KMS-11 (cell line): Measurements from ENCODE around the gene SPCS1.
A peak's percentile ranks its signal among the peaks of the same experiment; 100 is the strongest.

Source experiments
- H2AFZ ChIP-seq: fragments of 200-600 bp; sonication (generic); 2 replicates; pipeline ENCODE4 v1.6.1; 2016; ENCODE audit warnings: antibody characterized with exemption, mixed run types, low read depth
- H3K27ac ChIP-seq: fragments of 200-600 bp; sonication (generic); 2 replicates; pipeline ENCODE4 v1.6.1; 2016; ENCODE audit warnings: mild to moderate bottlenecking, mixed run types
- H3K27me3 ChIP-seq: fragments of 200-600 bp; sonication (generic); 2 replicates; pipeline ENCODE4 v1.6.1; 2017; ENCODE audit warnings: mild to moderate bottlenecking, low read depth, mixed run types, moderate library complexity; ENCODE audit not compliant: insufficient read depth
- H3K36me3 ChIP-seq: fragments of 200-600 bp; sonication (generic); 2 replicates; pipeline ENCODE4 v1.6.1; 2017; ENCODE audit warnings: mild to moderate bottlenecking, mixed run types; ENCODE audit not compliant: insufficient read depth
- H3K4me1 ChIP-seq: fragments of 200-600 bp; sonication (generic); 2 replicates; pipeline ENCODE4 v1.6.1; 2016; ENCODE audit warnings: mild to moderate bottlenecking, low read depth, mixed run types; ENCODE audit not compliant: poor library complexity, severe bottlenecking
- H3K4me2 ChIP-seq: fragments of 200-600 bp; sonication (generic); 2 replicates; pipeline ENCODE4 v1.7.0; 2016; ENCODE audit warnings: mild to moderate bottlenecking, mixed run types
- H3K4me3 ChIP-seq: fragments of 200-600 bp; sonication (generic); IDR thresholded peaks from 2 replicates; pipeline ENCODE4 v1.6.1; 2017; ENCODE audit warnings: low read depth, low read length, mixed read lengths; ENCODE audit not compliant: insufficient read depth
- H3K79me2 ChIP-seq: fragments of 200-600 bp; sonication (generic); 2 replicates; pipeline ENCODE4 v1.6.1; 2016; ENCODE audit warnings: low read depth, mixed run types; ENCODE audit not compliant: insufficient read depth
- H3K9ac ChIP-seq: fragments of 200-600 bp; sonication (generic); 2 replicates; pipeline ENCODE4 v1.6.1; 2016; ENCODE audit warnings: mild to moderate bottlenecking, mixed run types
- H4K20me1 ChIP-seq: fragments of 200-600 bp; sonication (generic); 2 replicates; pipeline ENCODE4 v1.6.1; 2016; ENCODE audit warnings: mild to moderate bottlenecking, mixed run types; ENCODE audit not compliant: insufficient read depth
- TF ChIP-seq, protein P1 (sequence below): fragments of 200-600 bp; sonication (generic); conservative IDR thresholded peaks from 2 replicates; pipeline ENCODE4 v1.6.1; 2017; ENCODE audit warnings: low read depth, mild to moderate bottlenecking, antibody characterized with exemption, low read length, moderate library complexity, mixed read lengths

The SPCS1 gene

DNA sequence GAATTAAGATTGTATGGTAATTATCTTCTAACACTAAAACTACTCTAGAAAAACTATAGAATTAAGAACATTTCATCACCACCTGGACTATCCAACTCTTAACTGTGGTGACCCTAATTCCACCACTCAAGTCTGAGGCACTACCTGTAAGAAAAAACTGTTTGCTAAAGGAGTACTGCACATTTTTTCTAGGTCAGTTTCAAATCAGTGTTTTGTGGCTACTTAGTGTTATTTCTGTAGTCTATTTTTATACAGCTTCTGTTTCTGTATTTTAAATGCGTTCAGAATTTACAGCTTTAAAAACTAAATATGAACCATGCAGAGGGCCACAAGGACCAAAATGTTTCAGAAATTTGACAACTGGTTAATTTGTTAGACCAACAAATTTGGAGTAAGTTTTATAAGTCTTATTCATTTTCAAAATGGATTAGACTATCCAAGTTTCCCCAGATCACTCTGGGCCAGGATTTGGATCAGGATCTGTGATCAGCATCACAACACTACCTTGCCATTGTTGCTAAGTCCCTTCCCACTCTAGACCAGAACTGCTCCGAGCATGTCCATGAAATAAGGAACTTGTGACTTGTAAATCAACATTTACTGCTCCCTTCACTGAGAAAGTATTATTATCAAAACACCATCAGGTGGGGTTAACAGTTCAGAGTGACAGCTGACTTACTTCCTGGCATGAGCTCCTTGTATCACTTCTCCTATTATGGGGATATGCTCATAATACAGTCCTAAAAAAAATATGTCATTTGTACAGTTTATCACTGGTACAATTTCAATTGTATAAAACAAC, 8.9 kb upstream of the SPCS1 start:
- no peaks in the 10 kb centered on the region; the same call in 1 of the 2 replicates for H3K36me3 ChIP-seq

DNA sequence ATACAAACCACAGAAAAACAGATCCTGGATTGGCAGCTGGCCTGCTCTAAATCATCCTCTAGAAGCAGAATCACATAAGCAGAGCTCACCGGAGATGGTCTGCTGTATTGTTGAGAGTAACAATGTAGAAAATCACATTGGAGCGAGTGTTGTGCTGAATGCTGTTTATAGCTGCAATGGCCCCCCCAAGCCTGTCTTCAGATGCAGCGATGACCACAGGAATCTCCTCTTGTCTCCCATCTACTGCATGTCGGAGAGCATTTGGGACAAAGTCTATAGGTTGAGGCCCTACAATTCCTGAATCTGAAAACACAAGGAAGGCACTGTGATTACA, 8.3 kb upstream of the SPCS1 start:
- H2AFZ ChIP-seq, result no peak overlapping the region
- H3K27me3 ChIP-seq, result no peaks in the 10 kb centered on the region
- no peak overlapping the region for H3K4me2 ChIP-seq
- no peak overlapping the region; the same call in 1 of the 2 replicates for H3K27ac ChIP-seq
- H3K4me3 ChIP-seq, result no peak overlapping the region
- peaks cover 54% of the 10 kb centered on the region for H3K4me1 ChIP-seq
- H3K9ac ChIP-seq, result no peak overlapping the region
- H3K36me3 ChIP-seq, result no peaks in the 10 kb centered on the region; the same call in 1 of the 2 replicates
- H4K20me1 ChIP-seq, result no peaks in the 10 kb centered on the region
- H3K79me2 ChIP-seq, result peaks cover 17% of the 10 kb centered on the region; the same call in 1 of the 2 replicates
- TF ChIP-seq, protein P1, sequence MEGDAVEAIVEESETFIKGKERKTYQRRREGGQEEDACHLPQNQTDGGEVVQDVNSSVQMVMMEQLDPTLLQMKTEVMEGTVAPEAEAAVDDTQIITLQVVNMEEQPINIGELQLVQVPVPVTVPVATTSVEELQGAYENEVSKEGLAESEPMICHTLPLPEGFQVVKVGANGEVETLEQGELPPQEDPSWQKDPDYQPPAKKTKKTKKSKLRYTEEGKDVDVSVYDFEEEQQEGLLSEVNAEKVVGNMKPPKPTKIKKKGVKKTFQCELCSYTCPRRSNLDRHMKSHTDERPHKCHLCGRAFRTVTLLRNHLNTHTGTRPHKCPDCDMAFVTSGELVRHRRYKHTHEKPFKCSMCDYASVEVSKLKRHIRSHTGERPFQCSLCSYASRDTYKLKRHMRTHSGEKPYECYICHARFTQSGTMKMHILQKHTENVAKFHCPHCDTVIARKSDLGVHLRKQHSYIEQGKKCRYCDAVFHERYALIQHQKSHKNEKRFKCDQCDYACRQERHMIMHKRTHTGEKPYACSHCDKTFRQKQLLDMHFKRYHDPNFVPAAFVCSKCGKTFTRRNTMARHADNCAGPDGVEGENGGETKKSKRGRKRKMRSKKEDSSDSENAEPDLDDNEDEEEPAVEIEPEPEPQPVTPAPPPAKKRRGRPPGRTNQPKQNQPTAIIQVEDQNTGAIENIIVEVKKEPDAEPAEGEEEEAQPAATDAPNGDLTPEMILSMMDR, result no peak

More for the DNA sequence above, 8.9 kb upstream of the SPCS1 start:
- Histone ChIP-seq H3K27ac (peak overlapping the region; percentile 35), H2AFZ (no peak overlapping the region), H3K9ac (no peak overlapping the region), H3K27me3 (no peaks in the 10 kb centered on the region), H3K79me2 (peaks cover 12% of the 10 kb centered on the region; the same call in 1 of the 2 replicates), H3K4me3 (no peak overlapping the region), H3K4me2 (peak overlapping the region; percentile 44), H3K4me1 (peaks cover 59% of the 10 kb centered on the region), H4K20me1 (no peaks in the 10 kb centered on the region)
- TF ChIP-seq, protein P1, result no peak

DNA sequence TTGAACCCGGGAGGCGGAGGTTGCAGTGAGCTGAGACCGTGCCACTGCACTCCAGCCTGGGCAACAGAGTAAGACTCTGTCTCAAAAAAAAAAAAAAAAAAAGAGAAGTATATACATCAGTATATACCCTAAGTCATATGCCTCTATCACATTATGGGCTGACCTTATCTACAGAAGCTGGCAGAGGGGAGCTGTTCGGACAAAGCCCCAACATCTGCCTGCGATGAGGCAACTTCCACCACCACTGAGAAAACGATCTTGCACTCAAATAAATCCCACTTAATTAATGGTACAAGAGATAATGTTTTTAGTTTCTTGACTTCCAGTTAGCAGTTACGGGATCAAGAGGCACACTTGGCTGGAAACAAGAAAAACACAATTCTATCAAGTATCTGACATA, 2.6 kb upstream of the SPCS1 start:
- H3K4me1 ChIP-seq, result peaks cover 15% of the 10 kb centered on the region
- no peak overlapping the region for H3K9ac ChIP-seq
- H3K27ac ChIP-seq, result no peak overlapping the region
- no peaks in the 10 kb centered on the region for H3K36me3 ChIP-seq
- H3K4me3 ChIP-seq, result no peak overlapping the region
- TF ChIP-seq, protein P1, result no peak
- H4K20me1 ChIP-seq, result no peaks in the 10 kb centered on the region
- no peaks in the 10 kb centered on the region for H3K27me3 ChIP-seq
- H2AFZ ChIP-seq, result no peak overlapping the region
- H3K79me2 ChIP-seq, result peaks cover 53% of the 10 kb centered on the region
- peak overlapping the region; percentile 72; the same call in 1 of the 2 replicates for H3K4me2 ChIP-seq

DNA sequence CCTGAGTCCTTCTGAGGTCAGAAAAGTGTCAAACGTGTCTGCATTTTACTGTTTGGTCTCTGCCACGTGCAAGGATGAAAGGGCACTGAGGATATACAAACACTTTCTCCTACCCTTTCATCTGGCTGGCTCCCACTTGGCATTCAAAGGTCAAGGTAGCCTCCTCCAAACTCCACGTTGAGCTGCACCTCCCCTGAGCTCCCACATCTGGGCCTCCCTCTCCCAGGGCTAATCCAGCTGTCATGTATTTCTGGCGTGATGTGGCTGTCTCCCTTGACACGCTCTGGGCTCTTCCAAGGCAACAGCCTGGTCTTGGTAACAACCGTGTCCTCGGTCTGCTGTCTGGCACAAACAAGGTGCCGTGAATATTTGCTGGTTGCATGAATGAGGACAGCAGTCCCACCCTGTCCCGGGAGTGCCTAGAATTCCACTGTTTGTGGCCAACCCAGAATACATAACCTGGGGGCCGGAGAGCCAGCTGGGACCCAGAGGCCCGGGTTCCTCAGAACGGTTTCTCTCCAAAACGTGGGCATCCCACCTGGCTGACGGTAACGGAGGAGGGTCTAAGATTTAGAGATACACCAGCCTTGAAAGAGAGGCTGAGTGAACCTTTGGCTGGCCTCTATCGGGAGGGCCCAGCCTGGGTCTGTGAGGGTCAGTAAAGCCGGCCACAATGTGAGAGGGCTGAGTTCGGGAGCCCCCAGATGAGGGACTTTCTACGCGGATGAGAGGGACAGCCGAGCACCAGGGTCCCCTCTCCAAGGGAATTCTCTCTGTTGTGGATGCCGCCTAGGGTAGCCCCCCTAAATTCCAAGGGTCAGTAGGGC, 1.1 kb upstream of the SPCS1 start:
- Histone ChIP-seq H4K20me1 (no peaks in the 10 kb centered on the region), H3K4me1 (peaks cover 30% of the 10 kb centered on the region), H3K9ac (peak overlapping the region; percentile 71), H2AFZ (peak overlapping the region; percentile 44; the same call in 1 of the 2 replicates), H3K27ac (peak overlapping the region; percentile 73), H3K79me2 (peaks cover 53% of the 10 kb centered on the region), H3K4me2 (peak overlapping the region; percentile 72), H3K4me3 (no peak overlapping the region), H3K36me3 (no peaks in the 10 kb centered on the region), H3K27me3 (no peaks in the 10 kb centered on the region)
- TF ChIP-seq, protein P1, result no peak
